ENCODE measurements around the gene RYR2. TPM values are rescaled to one million over a fixed set of nuclear protein-coding genes. Genes with fewer than 3 reads are reported as not detected.

Gene RYR2
- polyA plus RNA-seq, 1 of the 3 experiments (the other 2 are of a cell fraction), result under 0.01 TPM

DNA sequence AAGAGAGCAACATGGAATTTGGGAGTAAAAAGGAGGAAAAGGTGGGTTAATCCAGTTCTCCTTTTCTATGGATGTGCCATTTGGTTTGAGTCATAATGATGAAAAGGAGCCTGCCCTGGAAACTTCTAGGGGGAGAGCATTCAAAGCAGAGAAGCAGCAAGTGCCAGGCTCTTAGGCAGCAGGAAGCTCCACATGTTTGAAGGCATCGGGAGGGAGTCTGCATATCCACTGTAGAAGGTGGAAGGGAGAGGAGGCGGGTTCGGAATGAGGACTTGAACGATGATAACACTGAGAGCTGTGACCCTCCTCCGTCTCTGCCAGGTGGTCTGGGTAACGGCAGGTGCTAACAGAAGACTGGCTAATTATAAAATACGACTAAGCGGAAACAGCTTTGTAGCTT is 128.2 kb downstream of the RYR2 start:
- WGBS (ENCODE audit: low lambda C conversion rate), result 62% methylated on average over 8 of the region's 8 CpGs
- TF ChIP-seq SIN3A (IDR thresholded peaks at IDR 0.05; ENCODE audit: borderline replicate concordance, low read depth, low read length) (no peak), EZH2phosphoT487 (IDR thresholded peaks at IDR 0.05; ENCODE audit: borderline replicate concordance, low read depth) (no peak), FOXJ3 (CRISPR knock-in tag; IDR thresholded peaks at IDR 0.05) (no peak), SMC3 (IDR thresholded peaks at IDR 0.05; ENCODE audit: low read depth, low read length) (no peak), ELF1 (IDR thresholded peaks at IDR 0.05) (no peak), CHD2 (IDR thresholded peaks at IDR 0.05; ENCODE audit: low read length, partially characterized antibody) (no peak), RFX5 (IDR thresholded peaks at IDR 0.05; ENCODE audit: low read length) (no peak), FOSL2 (IDR thresholded peaks at IDR 0.05; ENCODE audit: borderline replicate concordance, low read depth) (no peak), EP300 (IDR thresholded peaks at IDR 0.05; ENCODE audit: borderline replicate concordance in 1 of 2, low read depth in 1 of 2, low read length in 1 of 2) (no peak)
- TF ChIP-seq, protein P1, sequence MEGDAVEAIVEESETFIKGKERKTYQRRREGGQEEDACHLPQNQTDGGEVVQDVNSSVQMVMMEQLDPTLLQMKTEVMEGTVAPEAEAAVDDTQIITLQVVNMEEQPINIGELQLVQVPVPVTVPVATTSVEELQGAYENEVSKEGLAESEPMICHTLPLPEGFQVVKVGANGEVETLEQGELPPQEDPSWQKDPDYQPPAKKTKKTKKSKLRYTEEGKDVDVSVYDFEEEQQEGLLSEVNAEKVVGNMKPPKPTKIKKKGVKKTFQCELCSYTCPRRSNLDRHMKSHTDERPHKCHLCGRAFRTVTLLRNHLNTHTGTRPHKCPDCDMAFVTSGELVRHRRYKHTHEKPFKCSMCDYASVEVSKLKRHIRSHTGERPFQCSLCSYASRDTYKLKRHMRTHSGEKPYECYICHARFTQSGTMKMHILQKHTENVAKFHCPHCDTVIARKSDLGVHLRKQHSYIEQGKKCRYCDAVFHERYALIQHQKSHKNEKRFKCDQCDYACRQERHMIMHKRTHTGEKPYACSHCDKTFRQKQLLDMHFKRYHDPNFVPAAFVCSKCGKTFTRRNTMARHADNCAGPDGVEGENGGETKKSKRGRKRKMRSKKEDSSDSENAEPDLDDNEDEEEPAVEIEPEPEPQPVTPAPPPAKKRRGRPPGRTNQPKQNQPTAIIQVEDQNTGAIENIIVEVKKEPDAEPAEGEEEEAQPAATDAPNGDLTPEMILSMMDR (IDR thresholded peaks at IDR 0.05), result no peak
- TF ChIP-seq, protein P2, sequence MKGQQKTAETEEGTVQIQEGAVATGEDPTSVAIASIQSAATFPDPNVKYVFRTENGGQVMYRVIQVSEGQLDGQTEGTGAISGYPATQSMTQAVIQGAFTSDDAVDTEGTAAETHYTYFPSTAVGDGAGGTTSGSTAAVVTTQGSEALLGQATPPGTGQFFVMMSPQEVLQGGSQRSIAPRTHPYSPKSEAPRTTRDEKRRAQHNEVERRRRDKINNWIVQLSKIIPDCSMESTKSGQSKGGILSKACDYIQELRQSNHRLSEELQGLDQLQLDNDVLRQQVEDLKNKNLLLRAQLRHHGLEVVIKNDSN (IDR thresholded peaks at IDR 0.05; ENCODE audit: borderline replicate concordance, low read depth), result no peak
- TF ChIP-seq, protein P3, sequence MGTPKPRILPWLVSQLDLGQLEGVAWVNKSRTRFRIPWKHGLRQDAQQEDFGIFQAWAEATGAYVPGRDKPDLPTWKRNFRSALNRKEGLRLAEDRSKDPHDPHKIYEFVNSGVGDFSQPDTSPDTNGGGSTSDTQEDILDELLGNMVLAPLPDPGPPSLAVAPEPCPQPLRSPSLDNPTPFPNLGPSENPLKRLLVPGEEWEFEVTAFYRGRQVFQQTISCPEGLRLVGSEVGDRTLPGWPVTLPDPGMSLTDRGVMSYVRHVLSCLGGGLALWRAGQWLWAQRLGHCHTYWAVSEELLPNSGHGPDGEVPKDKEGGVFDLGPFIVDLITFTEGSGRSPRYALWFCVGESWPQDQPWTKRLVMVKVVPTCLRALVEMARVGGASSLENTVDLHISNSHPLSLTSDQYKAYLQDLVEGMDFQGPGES (IDR thresholded peaks at IDR 0.05; ENCODE audit: low read depth, low read length), result no peak
- TF ChIP-seq, protein P4, sequence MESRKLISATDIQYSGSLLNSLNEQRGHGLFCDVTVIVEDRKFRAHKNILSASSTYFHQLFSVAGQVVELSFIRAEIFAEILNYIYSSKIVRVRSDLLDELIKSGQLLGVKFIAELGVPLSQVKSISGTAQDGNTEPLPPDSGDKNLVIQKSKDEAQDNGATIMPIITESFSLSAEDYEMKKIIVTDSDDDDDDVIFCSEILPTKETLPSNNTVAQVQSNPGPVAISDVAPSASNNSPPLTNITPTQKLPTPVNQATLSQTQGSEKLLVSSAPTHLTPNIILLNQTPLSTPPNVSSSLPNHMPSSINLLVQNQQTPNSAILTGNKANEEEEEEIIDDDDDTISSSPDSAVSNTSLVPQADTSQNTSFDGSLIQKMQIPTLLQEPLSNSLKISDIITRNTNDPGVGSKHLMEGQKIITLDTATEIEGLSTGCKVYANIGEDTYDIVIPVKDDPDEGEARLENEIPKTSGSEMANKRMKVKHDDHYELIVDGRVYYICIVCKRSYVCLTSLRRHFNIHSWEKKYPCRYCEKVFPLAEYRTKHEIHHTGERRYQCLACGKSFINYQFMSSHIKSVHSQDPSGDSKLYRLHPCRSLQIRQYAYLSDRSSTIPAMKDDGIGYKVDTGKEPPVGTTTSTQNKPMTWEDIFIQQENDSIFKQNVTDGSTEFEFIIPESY (IDR thresholded peaks at IDR 0.05; ENCODE audit: borderline replicate concordance, low read depth), result no peak
- no peak for DNase-seq

More for the DNA sequence above, 128.2 kb downstream of the RYR2 start:
- no peak overlapping the region; a peak in 1 of 4 replicates for H3K27ac ChIP-seq (ENCODE audit: low read depth in 2 of 2, low read length in 1 of 2)
- ChIA-PET POLR2A (no interaction called here), CTCF (interaction anchor here (1.0 to 3.0 kb wide), 2 partner anchors 13 to 128 kb away, joined by 4 to 8 read pairs; partner anchors contain the start of gene RYR2)
- peaks cover 0 to 11% of the 10 kb centered on the region in 2 experiments; a peak in 2 of 4 replicates for H3K4me1 ChIP-seq (ENCODE audit: control insufficient read depth in 1 of 2, insufficient read depth in 2 of 2, low read depth in 1 of 2, low read length in 1 of 2)
- no peak overlapping the region for H3K9ac ChIP-seq
- peaks cover 8% of the 10 kb centered on the region; the same call in 1 of the 2 replicates for H3K9me3 ChIP-seq
- no peaks in the 10 kb centered on the region for H3F3A ChIP-seq (replicated peaks; ENCODE audit: insufficient read depth)
- H3K36me3 ChIP-seq (replicated peaks in 1 of 2; ENCODE audit: control insufficient read depth in 1 of 2, insufficient read depth in 2 of 2, low read length in 1 of 2), result no peaks in the 10 kb centered on the region
- H3K9me2 ChIP-seq, result no peaks in the 10 kb centered on the region
- H3K27me3 ChIP-seq (ENCODE audit: insufficient read depth), result no peaks in the 10 kb centered on the region
- H4K20me1 ChIP-seq (ENCODE audit: insufficient read depth), result no peaks in the 10 kb centered on the region
- H2AFZ ChIP-seq (ENCODE audit: low read depth), result no peak overlapping the region
- no peak overlapping the region for H3K4me3 ChIP-seq (ENCODE audit: low read depth in 2 of 2, low read length in 1 of 2)
- H3K79me2 ChIP-seq (ENCODE audit: insufficient read depth), result no peaks in the 10 kb centered on the region
- no peak overlapping the region for H3K4me2 ChIP-seq

All from SK-N-SH (cell line).